ENCODE measurements around the gene SLC27A3. TPM values are rescaled to one million over a fixed set of nuclear protein-coding genes. Genes with fewer than 3 reads are reported as not detected.
A peak's percentile ranks its signal among the peaks of the same experiment; 100 is the strongest.
"Not testable (repeated sequence)": the region's sequence is repeated elsewhere in the genome, so short reads cannot be mapped to it uniquely, and the experiment has no call there.

SLC27A3 gene
- total RNA-seq, 1 experiment from 2014 or later = 0.74 TPM

DNA sequence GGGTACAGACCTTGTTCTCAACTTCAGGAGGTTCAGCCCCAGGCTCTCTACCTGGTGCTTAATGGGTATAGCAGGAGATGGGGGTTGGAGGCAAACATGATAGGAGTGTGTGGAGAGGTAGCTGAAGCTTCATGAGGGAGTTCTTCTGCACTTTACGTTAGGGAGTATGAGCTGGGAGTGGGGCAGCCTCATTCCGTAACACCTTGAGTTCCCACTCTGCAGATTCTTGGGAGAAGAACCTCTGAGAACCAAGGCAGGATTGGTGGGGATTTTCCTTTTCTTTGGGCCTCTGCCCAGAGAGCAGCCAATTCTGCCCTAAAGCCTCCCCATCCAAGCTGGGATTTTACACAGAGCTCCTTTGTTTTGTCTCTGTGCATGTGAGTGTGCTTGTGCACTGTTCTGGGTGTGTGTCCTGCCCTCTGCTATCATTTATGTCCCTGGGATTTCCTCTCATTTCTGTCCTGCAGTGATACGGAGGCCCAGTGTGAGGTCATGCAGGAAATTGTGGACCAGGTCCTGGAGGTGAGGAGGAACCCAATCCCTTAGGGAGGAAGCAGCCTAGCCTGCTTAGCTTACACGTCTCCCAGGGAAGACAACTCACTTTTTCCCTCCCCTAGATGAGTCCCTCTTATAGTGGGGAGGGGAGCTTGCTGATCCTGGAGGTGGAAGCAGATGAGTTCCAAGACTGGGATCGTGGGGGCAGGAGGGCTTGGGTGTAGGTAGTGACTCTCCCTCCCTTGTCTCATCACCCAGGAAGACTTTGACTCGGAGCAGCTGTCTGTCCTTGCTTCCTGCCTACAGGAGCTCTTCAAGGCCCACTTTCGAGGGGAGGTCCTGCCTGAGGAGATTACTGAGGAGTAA, 11.6 kb upstream of the SLC27A3 start:
- peak; percentile 51 for DNase-seq (ENCODE audit: low read depth)

DNA sequence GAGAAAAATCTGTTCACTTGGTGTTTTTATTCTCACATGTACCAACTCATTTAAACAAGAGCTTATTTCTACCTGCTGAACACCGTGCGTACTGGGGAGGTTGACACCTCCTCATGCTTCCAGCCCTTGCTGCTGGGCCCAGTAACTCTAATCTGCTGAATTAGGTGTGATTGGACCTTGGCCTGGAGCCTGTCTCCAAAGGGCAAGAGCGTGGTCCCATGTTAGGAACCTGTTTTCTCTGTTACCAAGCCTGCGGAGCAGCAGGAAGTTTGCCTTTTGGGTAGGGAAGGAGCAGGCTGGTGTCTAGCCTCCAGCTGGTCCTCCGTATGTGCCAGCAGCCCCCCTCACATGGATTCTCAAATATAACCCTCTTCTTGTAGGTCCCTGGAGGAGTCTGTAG, 10.9 kb upstream of the SLC27A3 start:
- no peak for DNase-seq (ENCODE audit: low read depth)

DNA sequence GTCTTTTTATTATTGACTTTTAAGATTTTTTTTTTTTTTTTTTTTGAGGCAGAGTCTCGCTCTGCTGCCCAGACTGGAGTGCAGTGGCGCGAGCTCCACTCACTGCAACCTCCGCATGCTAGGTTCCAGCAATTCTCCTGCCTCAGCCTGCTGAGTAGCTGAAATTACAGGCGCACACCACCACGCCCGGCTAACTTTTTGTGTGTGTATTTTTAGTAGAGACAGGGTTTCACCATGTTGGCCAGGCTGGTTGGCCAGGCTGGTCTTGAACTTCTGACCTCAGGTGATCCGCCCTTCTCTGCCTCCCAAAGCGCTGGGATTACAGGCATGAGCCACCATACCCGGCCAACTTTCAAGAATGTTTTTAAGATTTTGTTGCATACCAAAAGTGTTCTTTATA, 8.5 kb upstream of the SLC27A3 start:
- not testable (repeated sequence) for DNase-seq (ENCODE audit: low read depth)

DNA sequence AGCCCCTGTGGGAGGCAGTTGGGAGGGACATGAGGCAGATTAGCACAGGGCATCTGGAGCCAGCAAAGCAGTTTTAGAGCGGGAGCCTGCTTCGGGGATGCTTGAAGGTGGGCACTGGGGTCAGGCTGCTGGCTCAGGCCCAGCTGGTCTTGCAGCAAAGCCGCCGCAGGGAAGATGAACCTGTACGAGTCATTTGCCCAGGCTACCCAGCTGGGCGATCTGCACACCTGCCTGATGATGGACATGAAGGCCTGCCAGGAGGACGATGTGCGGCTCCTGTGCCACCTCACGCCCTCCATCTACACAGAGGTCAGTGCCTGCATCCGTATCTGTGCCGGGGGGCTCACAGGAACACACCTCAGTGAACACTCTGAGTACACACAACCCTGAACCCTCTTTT, 7.7 kb upstream of the SLC27A3 start:
- DNase-seq (ENCODE audit: low read depth) = no peak

DNA sequence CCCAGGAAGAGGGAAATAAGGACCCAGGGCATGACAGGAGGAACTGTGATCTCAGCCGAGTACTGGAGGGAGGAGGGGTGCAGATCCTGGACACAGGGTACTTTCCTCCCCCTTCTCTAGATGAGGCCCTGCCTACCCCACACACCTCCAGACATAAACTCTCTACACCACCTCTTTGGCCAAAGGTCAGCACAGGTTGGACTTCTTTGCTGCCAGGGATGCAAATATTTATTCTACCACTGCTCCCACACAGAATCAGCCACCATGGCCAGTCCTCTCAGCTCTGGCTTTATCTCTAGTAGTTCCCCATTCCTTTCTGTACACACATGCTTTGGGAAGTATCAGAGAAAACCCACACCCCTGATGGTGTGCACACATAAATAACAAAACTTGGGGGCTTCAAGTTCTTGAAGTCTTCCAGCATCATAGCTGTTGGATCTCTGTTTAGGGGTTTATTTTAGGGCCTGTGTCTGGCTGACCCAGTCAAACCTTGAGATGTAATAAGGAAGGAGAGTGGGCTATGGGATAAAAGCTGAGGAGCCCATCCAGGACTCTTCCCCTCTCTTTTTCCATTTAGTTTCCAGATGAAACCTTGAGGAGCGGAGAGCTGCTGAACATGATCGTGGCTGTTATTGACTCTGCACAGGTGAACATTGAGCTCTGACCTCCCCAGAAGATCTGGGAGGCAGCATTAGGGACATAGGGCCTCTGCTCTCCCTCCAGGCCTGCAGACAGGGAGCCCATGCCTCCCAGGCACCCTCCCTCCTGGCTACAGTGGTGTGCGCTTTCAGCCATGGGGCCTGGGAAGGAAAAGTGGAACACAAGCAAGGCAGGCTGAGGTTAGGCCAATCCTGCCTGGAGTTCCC, 6.7 kb upstream of the SLC27A3 start:
- no peak for DNase-seq (ENCODE audit: low read depth)

DNA sequence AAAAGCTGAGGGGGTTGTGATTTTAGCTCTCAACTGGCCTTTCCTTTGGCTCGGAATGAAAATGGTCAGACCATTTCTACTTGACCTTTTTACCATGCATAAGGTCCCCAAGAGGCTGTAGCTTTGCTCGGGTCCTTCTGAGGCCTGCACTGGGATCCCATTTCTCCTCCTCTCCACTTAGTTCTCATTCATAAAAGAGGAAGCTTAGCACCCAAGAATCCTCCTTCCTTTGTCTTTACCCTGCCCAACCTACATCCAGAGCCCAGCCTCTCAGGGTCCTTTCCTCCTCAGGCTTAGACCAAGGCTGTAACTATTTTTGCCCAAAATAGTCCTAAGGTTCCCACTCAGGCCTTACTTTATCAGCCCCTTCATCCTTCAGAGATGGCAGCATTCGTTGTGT, 6.0 kb upstream of the SLC27A3 start:
- no peak for DNase-seq (ENCODE audit: low read depth)

DNA sequence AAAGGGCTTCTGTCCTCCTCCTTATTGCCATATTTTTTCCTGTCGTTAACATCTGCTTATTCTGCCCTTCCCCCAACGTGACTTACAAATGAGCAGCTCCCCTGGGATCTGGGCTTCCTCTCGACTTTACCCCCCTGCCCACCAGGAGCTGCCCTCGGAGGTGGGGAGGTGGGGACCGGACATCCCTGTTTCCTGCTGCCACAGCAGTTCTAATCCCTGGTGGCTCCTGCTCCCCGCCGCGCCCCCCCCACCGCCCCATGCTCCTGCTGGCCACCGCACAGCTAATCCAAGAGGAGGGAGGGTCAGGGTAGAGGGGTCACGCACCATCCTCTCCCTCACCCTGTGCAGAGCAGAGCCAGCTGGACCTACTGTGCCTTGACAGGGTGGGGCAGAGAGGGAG, 4.4 kb upstream of the SLC27A3 start:
- no peak for DNase-seq (ENCODE audit: low read depth)

DNA sequence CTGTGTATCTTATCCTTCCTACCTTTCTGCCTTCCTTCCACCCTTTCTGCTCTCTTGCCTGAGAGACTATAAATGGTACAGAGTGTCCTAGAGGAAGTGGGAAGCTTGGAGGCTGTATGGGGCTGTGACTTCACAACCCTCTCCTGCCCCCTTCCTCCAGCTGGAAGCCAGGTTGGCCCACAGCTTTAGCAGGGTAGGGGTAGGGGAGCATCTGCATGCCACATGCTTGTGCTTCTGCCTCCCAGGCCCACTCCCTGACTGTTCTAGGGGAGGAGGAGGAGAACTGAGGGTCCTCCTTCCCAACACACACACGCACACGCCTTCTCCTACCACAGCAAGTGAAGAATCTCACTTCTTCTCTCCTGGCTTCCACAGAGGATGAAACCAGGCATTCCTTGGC, 3.9 kb upstream of the SLC27A3 start:
- no peak for DNase-seq (ENCODE audit: low read depth)

- no peak for DNase-seq (ENCODE audit: low read depth)
Observed at GRCh38 chr1:153771841-153772593, 3.2 kb upstream of the SLC27A3 start.

DNA sequence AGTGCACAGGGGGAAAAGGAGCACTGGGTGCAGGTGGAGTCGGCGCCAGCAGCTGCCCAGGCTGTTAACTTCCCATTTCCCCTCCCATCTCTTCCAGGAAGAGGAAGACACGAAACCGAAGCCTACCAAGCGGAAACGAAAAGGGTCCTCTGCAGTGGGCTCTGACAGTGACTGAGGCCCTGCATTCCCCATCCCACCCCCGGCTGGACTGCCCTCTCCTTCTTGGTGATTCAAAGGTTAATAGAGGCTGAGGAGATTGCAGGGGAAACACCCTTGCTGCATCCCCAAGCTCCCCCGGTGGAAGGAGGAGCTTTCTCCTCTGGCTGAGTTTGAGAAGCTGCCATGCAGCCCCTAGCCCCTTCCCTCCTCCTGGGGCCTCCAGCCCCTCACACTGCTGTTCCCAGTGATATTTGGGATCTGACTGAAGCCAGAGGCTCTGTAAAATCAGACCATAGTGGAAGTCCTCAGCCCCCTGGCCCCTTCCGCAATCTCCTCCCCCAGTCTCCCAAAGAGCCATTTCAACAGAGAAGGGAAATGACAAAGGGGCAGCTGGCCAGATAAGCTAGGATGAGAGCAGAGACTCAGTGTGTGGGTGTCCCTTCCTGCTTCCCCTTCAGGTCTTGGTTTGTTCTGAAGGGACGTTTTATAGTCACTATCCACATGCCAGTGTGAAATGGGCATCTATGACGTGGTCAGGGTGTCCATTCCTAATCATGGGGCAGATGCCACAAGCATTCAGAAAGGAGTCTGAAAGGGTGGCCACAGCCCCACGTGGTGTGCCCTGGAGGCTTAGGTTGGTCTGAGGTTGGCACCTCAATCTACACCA, 1.9 kb upstream of the SLC27A3 start:
- DNase-seq (ENCODE audit: low read depth) = no peak

GRCh38 chr1:153774026-153774595, 1.1 kb upstream of the SLC27A3 start:
- no peak for DNase-seq (ENCODE audit: low read depth)

GRCh38 chr1:153775458-153776327, 486 bp downstream of the SLC27A3 start:
- no peak for DNase-seq (ENCODE audit: low read depth)

GRCh38 chr1:153776352-153776751, 1.1 kb downstream of the SLC27A3 start:
- DNase-seq (ENCODE audit: low read depth) = no peak

- DNase-seq (ENCODE audit: low read depth) = no peak
Observed at GRCh38 chr1:153776845-153777370, 1.7 kb downstream of the SLC27A3 start.

- no peak for DNase-seq (ENCODE audit: low read depth)
Observed at GRCh38 chr1:153777648-153778047, 2.4 kb downstream of the SLC27A3 start.

GRCh38 chr1:153778051-153778823, 3.0 kb downstream of the SLC27A3 start:
- DNase-seq (ENCODE audit: low read depth) = no peak

GRCh38 chr1:153778824-153779519, 3.8 kb downstream of the SLC27A3 start:
- no peak for DNase-seq (ENCODE audit: low read depth)
